ENCODE data around the gene MAP6D1.

The MAP6D1 gene

GRCh38 chr3:183822631-183823030, 2.7 kb downstream of the MAP6D1 start:
- no peak for DNase-seq

GRCh38 chr3:183819831-183820230, 5.5 kb downstream of the MAP6D1 start:
- no peak for DNase-seq

- DNase-seq: no peak
Measured at GRCh38 chr3:183818706-183819624, 6.4 kb downstream of the MAP6D1 start.

GRCh38 chr3:183818041-183818620, 7.2 kb downstream of the MAP6D1 start:
- no peak for DNase-seq

- no peak for DNase-seq
Measured at GRCh38 chr3:183817639-183818038, 7.7 kb downstream of the MAP6D1 start.

GRCh38 chr3:183816681-183817510, 8.5 kb downstream of the MAP6D1 start:
- no peak for DNase-seq

- DNase-seq: no peak
Measured at GRCh38 chr3:183815951-183816475, 9.4 kb downstream of the MAP6D1 start.

- DNase-seq: no peak
Measured at GRCh38 chr3:183815563-183815940, 9.8 kb downstream of the MAP6D1 start.

- no peak for DNase-seq
Measured at GRCh38 chr3:183814240-183814639, 11.1 kb downstream of the MAP6D1 start.

GRCh38 chr3:183812761-183813445, 12.5 kb downstream of the MAP6D1 start:
- DNase-seq: no peak

- no peak for DNase-seq
Measured at GRCh38 chr3:183811638-183812037, 13.7 kb downstream of the MAP6D1 start.

GRCh38 chr3:183810643-183811594, 14.5 kb downstream of the MAP6D1 start:
- no peak for DNase-seq

- DNase-seq: no peak
Measured at GRCh38 chr3:183809270-183809669, 16.1 kb downstream of the MAP6D1 start.

- no peak for DNase-seq
Measured at GRCh38 chr3:183808355-183808754, 17.0 kb downstream of the MAP6D1 start.

GRCh38 chr3:183807881-183808280, 17.5 kb downstream of the MAP6D1 start:
- no peak for DNase-seq

- DNase-seq: no peak
Measured at GRCh38 chr3:183807209-183807728, 18.1 kb downstream of the MAP6D1 start.

- no peak for DNase-seq
Measured at GRCh38 chr3:183802989-183803388, 22.4 kb downstream of the MAP6D1 start.

- DNase-seq: no peak
Measured at GRCh38 chr3:183801601-183802000, 23.8 kb downstream of the MAP6D1 start.

- DNase-seq: no peak
Measured at GRCh38 chr3:183800243-183800863, 25.0 kb downstream of the MAP6D1 start.

- DNase-seq: no peak
Measured at GRCh38 chr3:183799461-183799860, 25.9 kb downstream of the MAP6D1 start.

- no peak for DNase-seq
Measured at GRCh38 chr3:183797996-183798395, 27.4 kb downstream of the MAP6D1 start.
